ENCODE results near the gene PCNX1.
"Not testable (repeated sequence)": the region's sequence is repeated elsewhere in the genome, so short reads cannot be mapped to it uniquely, and the experiment has no call there.

PCNX1 gene

GRCh38 chr14:71022012-71022869, 115.0 kb downstream of the PCNX1 start:
- DNase-seq: no peak

DNA sequence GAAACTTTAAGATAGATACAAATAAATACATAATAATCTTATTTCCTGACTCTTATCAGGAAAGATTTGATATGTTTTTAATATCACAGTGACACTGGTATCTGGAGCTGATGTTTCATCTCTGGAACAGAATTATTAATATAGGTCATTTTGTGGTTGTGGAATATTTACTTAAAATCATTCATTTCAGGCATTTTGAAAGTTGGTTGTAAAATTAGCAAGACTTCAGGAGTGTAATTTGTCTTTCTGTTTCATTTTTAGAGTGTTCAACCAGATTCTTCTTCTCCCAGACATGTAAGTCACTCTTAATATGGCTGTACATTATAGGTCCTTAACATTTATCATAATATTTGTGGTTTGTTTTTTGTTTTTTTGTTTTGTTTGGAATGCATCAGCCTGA, 115.7 kb downstream of the PCNX1 start:
- no peak for DNase-seq

- no peak for DNase-seq
These were observed 122.0 kb downstream of the PCNX1 start for GRCh38 chr14:71029236-71029781.

DNA sequence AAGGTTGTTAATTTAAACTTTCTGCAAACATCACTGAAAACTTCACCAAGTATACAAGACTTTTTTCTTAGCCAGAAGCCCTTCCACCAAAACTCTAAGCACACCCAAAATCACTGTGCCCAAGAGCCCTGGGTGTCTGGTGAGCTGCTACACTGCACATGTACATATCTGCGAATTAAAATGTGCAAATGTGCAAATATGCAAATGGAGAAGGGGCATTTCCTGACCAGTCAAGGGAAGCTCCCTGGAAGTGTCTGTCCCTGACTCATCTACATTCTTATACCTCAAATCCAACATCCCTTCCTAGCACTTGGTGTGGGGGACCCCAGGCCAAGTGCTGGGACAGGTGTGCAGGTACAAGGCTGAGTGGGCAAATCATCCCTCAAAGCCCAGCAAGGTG, 123.7 kb downstream of the PCNX1 start:
- DNase-seq: no peak

DNA sequence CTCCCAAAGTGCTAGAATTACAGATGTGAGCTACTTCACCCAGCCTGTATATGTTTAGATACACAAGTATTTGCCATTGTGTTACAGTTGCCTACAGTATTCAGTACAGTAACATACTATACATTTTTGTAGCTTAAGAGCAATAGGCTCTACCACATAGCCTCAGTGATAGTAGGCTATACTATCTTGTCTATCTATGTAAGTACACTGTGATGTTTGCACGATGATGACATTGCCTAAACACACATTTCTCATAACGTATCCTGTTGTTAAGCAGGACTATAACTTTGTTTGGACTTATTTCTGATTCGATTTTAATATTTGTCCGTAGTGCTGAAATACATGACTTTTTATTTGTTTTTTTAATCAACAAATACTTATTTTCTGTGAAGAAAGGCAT, 129.2 kb downstream of the PCNX1 start:
- no peak for DNase-seq

DNA sequence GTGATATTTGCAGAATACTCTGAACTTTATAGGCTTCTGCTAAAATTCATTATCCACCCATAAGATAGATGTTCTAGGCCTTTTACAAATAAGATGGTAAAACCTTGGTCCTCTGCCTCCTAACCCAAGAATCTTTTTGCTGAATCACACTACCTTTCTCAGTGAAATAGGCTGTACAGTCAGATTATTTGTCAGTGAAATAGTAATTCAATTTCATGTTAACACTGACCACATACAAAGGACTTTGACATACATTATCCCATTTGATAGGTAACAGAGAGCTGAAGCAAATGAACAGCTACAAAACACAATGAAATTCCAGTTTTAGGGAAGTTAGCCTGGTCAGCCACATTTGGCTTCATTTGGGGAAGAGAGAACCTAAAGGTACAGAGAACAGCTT, 141.1 kb downstream of the PCNX1 start:
- DNase-seq: no peak

DNA sequence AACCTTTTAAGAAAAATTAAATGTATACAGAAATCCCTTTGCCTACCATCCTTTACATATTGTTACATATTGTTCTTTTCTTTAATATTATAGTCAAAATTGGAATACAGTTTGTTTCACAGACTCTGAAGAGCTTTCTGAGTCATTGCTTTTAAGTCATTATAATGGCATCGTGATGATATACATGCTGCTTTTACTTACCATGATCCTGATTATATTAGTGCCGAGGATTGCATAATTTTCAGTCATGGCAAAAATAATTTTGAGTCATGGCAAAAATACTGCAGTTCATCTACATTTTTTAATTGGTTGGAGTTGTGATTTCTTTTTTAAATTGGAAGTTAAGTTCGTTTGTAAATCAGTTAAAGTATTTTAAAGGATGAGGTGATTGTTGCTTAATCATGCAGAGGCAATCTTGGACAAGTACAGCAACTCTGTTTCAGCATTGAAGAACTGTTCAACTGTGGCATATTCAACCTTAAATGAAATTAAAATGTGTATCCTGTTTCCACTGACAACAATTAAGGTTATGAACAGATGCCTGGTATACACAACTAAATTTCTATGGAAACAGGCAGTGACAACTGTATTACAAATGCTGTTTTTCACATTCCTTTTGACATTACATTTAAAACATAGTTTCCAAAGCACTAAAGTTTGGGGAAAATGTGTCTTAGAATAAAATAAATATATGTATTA, 142.3 kb downstream of the PCNX1 start:
- no peak for DNase-seq

DNA sequence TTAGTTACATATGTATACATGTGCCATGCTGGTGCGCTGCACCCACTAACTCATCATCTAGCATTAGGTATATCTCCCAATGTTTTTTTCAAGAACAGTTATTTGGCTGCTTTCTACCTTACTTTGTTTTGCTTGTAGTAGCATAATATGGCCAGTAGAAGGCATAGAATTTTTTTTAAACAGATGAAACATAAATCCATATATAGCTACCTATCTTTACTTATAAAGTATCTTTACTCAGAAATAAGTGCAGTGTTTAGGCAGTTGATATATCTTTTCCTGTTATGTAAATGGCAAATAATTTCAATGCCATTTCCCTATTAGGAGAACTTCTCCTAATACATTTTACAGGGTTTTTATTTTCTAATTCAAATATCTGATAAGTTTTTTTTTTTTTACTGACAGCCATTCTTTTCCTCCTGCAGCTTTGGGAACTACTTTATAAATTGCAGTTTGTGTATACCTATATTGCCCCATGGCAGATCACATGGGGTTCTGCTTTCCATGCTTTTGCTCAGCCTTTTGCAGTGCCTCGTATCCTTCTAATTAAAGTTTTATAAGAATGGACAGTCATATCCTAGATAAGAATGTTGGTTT, 143.1 kb downstream of the PCNX1 start:
- DNase-seq: no peak

DNA sequence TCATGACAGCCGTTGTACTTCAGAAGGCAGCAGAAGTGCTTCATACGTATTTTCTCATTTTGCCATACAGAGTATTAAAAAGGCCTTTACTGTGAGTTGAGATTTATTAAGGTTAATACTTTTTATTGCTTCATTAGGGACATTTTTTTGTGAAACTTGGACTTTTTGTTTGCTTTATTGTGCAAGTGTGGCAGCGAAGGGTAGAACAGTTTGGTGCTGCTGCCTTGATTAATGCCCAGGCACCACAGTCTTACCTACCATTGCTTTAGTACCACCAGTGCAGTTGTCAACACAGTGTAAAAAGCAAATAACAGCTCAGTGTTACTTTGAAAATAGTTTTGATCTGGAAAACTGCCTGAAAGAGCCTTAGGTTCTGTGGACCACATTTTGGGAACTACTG, 147.4 kb downstream of the PCNX1 start:
- no peak for DNase-seq

- DNase-seq: no peak
These were observed 148.9 kb downstream of the PCNX1 start for GRCh38 chr14:71056168-71056567.

- DNase-seq: no peak
These were observed 153.0 kb downstream of the PCNX1 start for GRCh38 chr14:71060274-71060673.

- no peak for DNase-seq
These were observed 153.7 kb downstream of the PCNX1 start for GRCh38 chr14:71060825-71061455.

- no peak for DNase-seq
These were observed 154.2 kb downstream of the PCNX1 start for GRCh38 chr14:71061458-71061857.

- no peak for DNase-seq
These were observed 155.5 kb downstream of the PCNX1 start for GRCh38 chr14:71062581-71063303.

GRCh38 chr14:71063351-71063750, 156.1 kb downstream of the PCNX1 start:
- no peak for DNase-seq

DNA sequence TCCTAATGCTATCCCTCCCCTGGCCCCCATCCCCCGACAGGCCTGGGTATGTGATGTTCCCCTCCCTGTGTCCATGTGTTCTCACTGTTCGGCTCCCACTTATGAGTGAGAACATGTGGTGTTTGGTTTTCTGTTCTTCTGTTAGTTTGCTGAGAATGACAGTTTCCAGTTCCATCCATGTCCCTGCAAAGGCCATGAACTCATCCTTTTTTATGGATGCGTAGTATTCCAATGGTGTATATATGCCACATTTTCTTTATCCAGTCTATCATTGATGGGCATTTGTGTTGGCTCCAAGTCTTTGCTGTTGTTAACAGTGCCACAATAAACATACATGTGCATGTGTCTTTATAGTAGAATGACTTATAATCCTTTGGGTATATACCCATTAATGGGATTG, 157.5 kb downstream of the PCNX1 start:
- DNase-seq: not testable (repeated sequence)

GRCh38 chr14:71070169-71070568, 162.9 kb downstream of the PCNX1 start:
- DNase-seq: no peak

- DNase-seq: no peak
These were observed 163.8 kb downstream of the PCNX1 start for GRCh38 chr14:71071042-71071441.

DNA sequence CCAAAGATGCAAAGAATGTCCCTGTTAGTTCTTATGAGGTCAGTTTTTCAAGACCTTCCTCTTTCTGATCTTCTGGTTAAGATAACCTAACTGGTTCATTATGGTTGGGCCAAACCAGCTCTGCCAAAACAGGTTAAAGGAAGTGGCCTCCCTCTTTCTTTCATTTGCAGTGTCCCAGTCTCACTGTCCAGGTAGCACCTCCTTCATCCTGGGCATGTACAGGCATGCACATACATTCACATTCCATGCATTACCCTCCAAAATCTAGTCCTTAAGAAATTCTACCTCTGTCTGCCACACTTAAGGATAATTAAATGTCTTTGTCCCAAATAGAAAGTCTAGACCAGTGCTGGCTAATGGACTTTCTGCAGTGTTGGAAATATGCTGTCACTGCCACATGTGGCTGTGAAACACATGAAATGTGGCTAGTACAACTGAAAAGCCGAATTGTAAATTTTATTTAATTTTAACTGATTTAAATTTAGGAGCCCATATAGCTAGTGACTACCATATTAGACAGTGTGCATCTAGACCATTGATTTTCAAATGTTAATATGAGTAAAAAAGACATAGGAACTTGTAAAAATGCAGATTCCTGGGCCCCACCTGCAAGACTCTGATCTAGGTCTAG, 169.3 kb downstream of the PCNX1 start:
- DNase-seq: no peak

DNA sequence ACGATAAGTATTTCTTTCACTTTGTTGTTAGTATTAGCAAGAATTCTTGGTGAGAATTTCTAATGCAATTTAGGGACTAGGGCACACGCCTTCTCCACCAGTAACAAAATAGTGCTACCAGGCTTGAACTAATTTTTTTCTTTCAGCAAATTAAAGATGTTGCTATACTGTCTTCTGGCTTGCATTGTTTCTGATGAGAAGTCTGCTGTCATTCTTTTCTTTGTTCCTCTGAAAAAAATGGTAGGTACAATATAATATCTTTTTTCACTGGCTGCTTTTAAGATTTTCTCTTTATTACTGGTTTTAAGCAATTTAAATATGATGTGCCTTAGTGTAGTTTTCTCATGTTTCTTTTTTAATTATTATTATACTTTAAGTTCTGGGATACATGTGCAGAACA, 171.2 kb downstream of the PCNX1 start:
- DNase-seq: no peak

- DNase-seq: no peak
These were observed 179.3 kb downstream of the PCNX1 start for GRCh38 chr14:71086567-71086966.

GRCh38 chr14:71089971-71090370, 182.7 kb downstream of the PCNX1 start:
- no peak for DNase-seq

All from COR-L47 (cell line).